ENCODE results near the gene BRCA2. TPM values are rescaled to one million over a fixed set of nuclear protein-coding genes. Genes with fewer than 3 reads are reported as not detected.

BRCA2 gene
- total RNA-seq, 2 experiments from 2014 or later, result 24.9 to 27.2 TPM

- no peak overlapping the region for H3K4me3 Mint-ChIP-seq
- peaks cover 2% of the 10 kb centered on the region for H3K9me3 Mint-ChIP-seq
- no peak overlapping the region for H3K27ac Mint-ChIP-seq
- POLR2A ChIA-PET, result no interaction called here
- intact Hi-C loops (cut with micrococcal nuclease), result no loop called here
- DNase-seq, result no peak
- ATAC-seq, result no peak
- H3K27me3 Mint-ChIP-seq, result no peaks in the 10 kb centered on the region
- no peaks in the 10 kb centered on the region for H3K4me1 Mint-ChIP-seq (ENCODE audit: low read depth)
- no peak for TF ChIP-seq CTCF (IDR thresholded peaks at IDR 0.05)
- CTCF ChIA-PET, result no interaction called here
- peaks cover 24% of the 10 kb centered on the region for H3K36me3 Mint-ChIP-seq (ENCODE audit: low read depth)
Measured at GRCh38 chr13:32378012-32378411, 62.7 kb downstream of the BRCA2 start.

GRCh38 chr13:32381539-32381938, 66.2 kb downstream of the BRCA2 start:
- TF ChIP-seq CTCF (IDR thresholded peaks at IDR 0.05), result peak; percentile 24
- ATAC-seq (peak; percentile 51), DNase-seq (peak; percentile 9)
- CTCF ChIA-PET, result interaction anchor here (0.6 to 2.1 kb wide), 7 partner anchors 9 to 199 kb away, joined by 3 to 8 read pairs (median 3); no protein-coding TSS in a partner anchor
- H3K27ac Mint-ChIP-seq, result no peak overlapping the region
- H3K4me1 Mint-ChIP-seq (ENCODE audit: low read depth), result no peaks in the 10 kb centered on the region
- no peak overlapping the region for H3K4me3 Mint-ChIP-seq
- no peaks in the 10 kb centered on the region for H3K9me3 Mint-ChIP-seq
- H3K36me3 Mint-ChIP-seq (ENCODE audit: low read depth), result peaks cover 4% of the 10 kb centered on the region
- H3K27me3 Mint-ChIP-seq, result no peaks in the 10 kb centered on the region
- POLR2A ChIA-PET, result interaction anchor here (1.0 kb wide), 1 partner anchor 155 kb away, joined by 3 read pairs; no protein-coding TSS in a partner anchor
- intact Hi-C loops (cut with micrococcal nuclease), result no loop called here

GRCh38 chr13:32383836-32384618, 68.7 kb downstream of the BRCA2 start:
- Mint-ChIP-seq H3K27ac (no peak overlapping the region), H3K27me3 (no peaks in the 10 kb centered on the region), H3K4me3 (no peak overlapping the region), H3K9me3 (no peaks in the 10 kb centered on the region), H3K36me3 (ENCODE audit: low read depth) (peaks cover 4% of the 10 kb centered on the region), H3K4me1 (ENCODE audit: low read depth) (no peaks in the 10 kb centered on the region)
- no peak for TF ChIP-seq CTCF (IDR thresholded peaks at IDR 0.05)
- intact Hi-C loops (cut with micrococcal nuclease), result no loop called here
- CTCF ChIA-PET, result interaction anchor here (1.2 kb wide), 1 partner anchor 59 kb away, joined by 3 read pairs; no protein-coding TSS in a partner anchor
- ATAC-seq, result no peak
- POLR2A ChIA-PET, result interaction anchor here (0.5 kb wide), 1 partner anchor 29 kb away, joined by 3 read pairs; no protein-coding TSS in a partner anchor
- DNase-seq, result no peak

- ATAC-seq (no peak), DNase-seq (no peak)
- ChIA-PET POLR2A (interaction anchor here (1.1 kb wide), 1 partner anchor 43 kb away, joined by 3 read pairs; the partner anchor contains the start of gene N4BP2L1), CTCF (interaction anchor here (1.2 kb wide), 1 partner anchor 58 kb away, joined by 3 read pairs; no protein-coding TSS in a partner anchor)
- Mint-ChIP-seq H3K27me3 (no peaks in the 10 kb centered on the region), H3K4me1 (ENCODE audit: low read depth) (peaks cover 5% of the 10 kb centered on the region), H3K27ac (no peak overlapping the region), H3K9me3 (no peaks in the 10 kb centered on the region), H3K36me3 (ENCODE audit: low read depth) (peaks cover 2% of the 10 kb centered on the region), H3K4me3 (no peak overlapping the region)
- TF ChIP-seq CTCF (IDR thresholded peaks at IDR 0.05), result no peak
- intact Hi-C loops (cut with micrococcal nuclease), result no loop called here
Measured at GRCh38 chr13:32384702-32385101, 69.4 kb downstream of the BRCA2 start.

GRCh38 chr13:32385410-32385809, 70.1 kb downstream of the BRCA2 start:
- Mint-ChIP-seq H3K4me1 (ENCODE audit: low read depth) (peaks cover 12% of the 10 kb centered on the region), H3K36me3 (ENCODE audit: low read depth) (no peaks in the 10 kb centered on the region), H3K27me3 (no peaks in the 10 kb centered on the region), H3K27ac (no peak overlapping the region), H3K4me3 (no peak overlapping the region), H3K9me3 (no peaks in the 10 kb centered on the region)
- ChIA-PET POLR2A (interaction anchor here (1.1 kb wide), 1 partner anchor 42 kb away, joined by 3 read pairs; the partner anchor contains the start of gene N4BP2L1), CTCF (interaction anchor here (1.2 kb wide), 1 partner anchor 57 kb away, joined by 3 read pairs; no protein-coding TSS in a partner anchor)
- TF ChIP-seq CTCF (IDR thresholded peaks at IDR 0.05), result no peak
- intact Hi-C loops (cut with micrococcal nuclease), result no loop called here
- no peak for DNase-seq
- no peak for ATAC-seq

Measured in activated CD8-positive, alpha-beta T cell treated with anti-CD3 and anti-CD28 coated beads for 36 hours (primary cell).